ENCODE data around the gene DNHD1.

GRCh38 chr11:6474806-6475500, 22.1 kb upstream of the DNHD1 start:
- TF ChIP-seq GATA3 (IDR thresholded peaks at IDR 0.05; ENCODE audit: low read depth, low read length) (no peak), GATA2 (IDR thresholded peaks at IDR 0.05; ENCODE audit: low read depth, low read length) (no peak)
